Adrenal gland (tissue), 19 donors: ENCODE measurements around the gene CARD19. TPM values are rescaled to one million over a fixed set of nuclear protein-coding genes. Genes with fewer than 3 reads are reported as not detected.
A peak's percentile ranks its signal among the peaks of the same experiment; 100 is the strongest.

Experiments
- DNase-seq, 7 donors: peaks; one replicate each; pipeline ENCODE4 v3.0.0-alpha.2; 2019 to 2020
- H3K27ac ChIP-seq, 5 donors: fragments of 200-600 bp; sonication (generic) in 4 of 5; 1 replicate in 3 of 5; 2 replicates in 2 of 5; pipeline versions ENCODE4 v1.5.1 to v1.8.0; 2016 to 2020; ENCODE audit warnings: mild to moderate bottlenecking in 1 of 5
- H3K27me3 ChIP-seq: fragments of 200-600 bp; 2 replicates; pipeline ENCODE4 v1.8.0; 2021
- H3K36me3 ChIP-seq, 2 donors: fragments of 200-600 bp; replicated peaks in 1 of 2; 1 replicate in 1 of 2; 2 replicates in 1 of 2; pipeline versions ENCODE4 v1.5.1 to v1.8.0; 2018 to 2022
- H3K4me1 ChIP-seq, 2 donors: fragments of 200-600 bp; replicated peaks in 1 of 2; 1 replicate in 1 of 2; 2 replicates in 1 of 2; pipeline versions ENCODE4 v1.5.1 to v1.8.0; 2018 to 2021
- H3K4me3 ChIP-seq, 4 donors: fragments of 200-600 bp; sonication (generic) in 3 of 4; one replicate each; pipeline ENCODE4 v1.5.1; 2016 to 2018
- H3K9me3 ChIP-seq, 3 donors: fragments of 200-600 bp; sonication (generic) in 1 of 3; replicated peaks in 1 of 3; 1 replicate in 2 of 3; 2 replicates in 1 of 3; pipeline versions ENCODE4 v1.5.1 to v1.8.0; 2016 to 2021
- POLR2A ChIP-seq, 2 donors: fragments of 450-650 bp; IDR thresholded peaks; one replicate each; pipeline ENCODE4 v1.6.1; 2017; ENCODE audit warnings: antibody characterized with exemption in 2 of 2, mild to moderate bottlenecking in 2 of 2, moderate library complexity in 1 of 2
- WGBS, 4 donors: extraction: QIAGEN DNeasy Blood & Tissue Kit in 2 of 4; methylation state at CpG; one replicate each; pipeline versions ENCODE4 v1.1.5 to v1.1.7; 2013 to 2017; 5-methylcytosine and 5-hydroxymethylcytosine counted together
- intact Hi-C, 2 donors: fragments of 100-400 bp; cut with DNase I; formaldehyde crosslinking; loops; one replicate each; pipeline versions ENCODE4 v1.14.1 to v1.15.0; 2022 to 2023
- long read RNA-seq, 10 donors: library from polyadenylated mRNA in 3 of 10; unstranded in 2 of 10; stranded (forward) in 1 of 10; transcript quantifications; one replicate each; pipeline ENCODE4 v2.0.0 and lab custom pipeline, GENCODE V29; 2021 to 2026
- polyA plus RNA-seq, 3 donors: library from polyadenylated mRNA; stranded (reverse); fragments of 200-250 nt in 2 of 3; fragments of 350-450 nt in 1 of 3; fragmentation: Illumina TruSeq in 1 of 3; extraction: RNeasy Lipid Tissue Mini Kit (QIAGEN cat#74804) in 1 of 3; gene quantifications; one replicate each; pipeline ENCODE4 v1.2.3, GENCODE V29; 2013 to 2014
- total RNA-seq, 9 donors: library from RNA; depleted of rRNA in 4 of 9; stranded (reverse); fragments of >200 nt in 4 of 9; fragments of 120-200 nt in 1 of 9; fragmentation: NEBNext Ultra II Directional in 1 of 9; extraction: Animal tissue kit (Norgen Biotek cat#: 25700) in 1 of 9; gene quantifications; one replicate each; pipeline versions ENCODE4 v1.1.0 to v1.2.4, GENCODE V29; 2013 to 2023
- TF ChIP-seq, protein P1 (sequence below), 6 experiments: fragments of 450-650 bp in 4 of 6; fragments of 200-600 bp in 2 of 6; sonication (generic) in 1 of 6; IDR thresholded peaks; 1 replicate in 5 of 6; 2 replicates in 1 of 6; pipeline versions ENCODE4 v1.5.1 to v1.8.0; 2016 to 2021; ENCODE audit warnings: antibody characterized with exemption in 6 of 6, mild to moderate bottlenecking in 2 of 6, moderate library complexity in 1 of 6
- donor health status: healthy with polysubstance abuse.
- donor health status: Bipolar disorder and iron deficiency.
- donor health status: DM: yes; HTN: yes; CAD: no.
- donor health status: DM: no; HTN: no; CAD: no.
- donor health status: DM: no; HTN: no; CAD: no.
- donor health status: DM: yes; HTN: yes; CAD: no.

The CARD19 gene, protein sequence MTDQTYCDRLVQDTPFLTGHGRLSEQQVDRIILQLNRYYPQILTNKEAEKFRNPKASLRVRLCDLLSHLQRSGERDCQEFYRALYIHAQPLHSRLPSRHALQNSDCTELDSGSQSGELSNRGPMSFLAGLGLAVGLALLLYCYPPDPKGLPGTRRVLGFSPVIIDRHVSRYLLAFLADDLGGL
- total RNA-seq = 10 to 100 TPM; 29.7 to 75.0 (median 39.9) TPM
- polyA plus RNA-seq = 10 to 100 TPM; 10.7 to 69.1 (median 68.4) TPM
- long read RNA-seq, donor 1, transcript CARD19-207 (6 exons, 759 nt) = minor isoform, 7 of 24 reads
- long read RNA-seq, donor 1, transcript CARD19-201 (6 exons, 855 nt) = major isoform, 11 of 24 reads
- long read RNA-seq, donor 1, partial matches to known transcripts = 0 of 24 reads
- long read RNA-seq, donor 1, other reads (novel, unspliced or antisense) = 0 of 24 reads
- long read RNA-seq, donor 2, partial matches to known transcripts = 35 of 48 reads
- long read RNA-seq, donor 2, other reads (novel, unspliced or antisense) = 0 of 48 reads
- long read RNA-seq, donor 3, transcript CARD19-201 (6 exons, 855 nt) = major isoform, 7 of 14 reads
- long read RNA-seq, donor 3, partial matches to known transcripts = 0 of 14 reads
- long read RNA-seq, donor 3, other reads (novel, unspliced or antisense) = 0 of 14 reads
- long read RNA-seq, donor 4, transcript CARD19-207 (6 exons, 759 nt) = minor isoform, 6 of 24 reads
- long read RNA-seq, donor 4, transcript CARD19-201 (6 exons, 855 nt) = major isoform, 10 of 24 reads
- long read RNA-seq, donor 4, partial matches to known transcripts = 4 of 24 reads
- long read RNA-seq, donor 4, other reads (novel, unspliced or antisense) = 3 of 24 reads
- long read RNA-seq, donor 5, transcript CARD19-201 (6 exons, 855 nt) = minor isoform, 13 of 53 reads
- long read RNA-seq, donor 5, transcript CARD19-207 (6 exons, 759 nt) = major isoform, 24 of 53 reads
- long read RNA-seq, donor 5, partial matches to known transcripts = 1 of 53 reads
- long read RNA-seq, donor 5, other reads (novel, unspliced or antisense) = 12 of 53 reads
- long read RNA-seq, donor 6, transcript CARD19-201 (6 exons, 855 nt) = major isoform, 6 of 18 reads
- long read RNA-seq, donor 6, transcript CARD19-207 (6 exons, 759 nt) = major isoform, 6 of 18 reads
- long read RNA-seq, donor 6, partial matches to known transcripts = 1 of 18 reads
- long read RNA-seq, donor 6, other reads (novel, unspliced or antisense) = 2 of 18 reads
- long read RNA-seq, donor 7, partial matches to known transcripts = 0 of 12 reads
- long read RNA-seq, donor 7, other reads (novel, unspliced or antisense) = 0 of 12 reads
- long read RNA-seq, donor 8, transcript CARD19-207 (6 exons, 759 nt) = major isoform, 8 of 13 reads
- long read RNA-seq, donor 8, partial matches to known transcripts = 0 of 13 reads
- long read RNA-seq, donor 8, other reads (novel, unspliced or antisense) = 0 of 13 reads
- long read RNA-seq, donor 9, transcript CARD19-207 (6 exons, 759 nt) = major isoform, 6 of 16 reads
- long read RNA-seq, donor 9, partial matches to known transcripts = 0 of 16 reads
- long read RNA-seq, donor 9, other reads (novel, unspliced or antisense) = 0 of 16 reads
- long read RNA-seq, donor 10, transcript CARD19-201 (6 exons, 855 nt) = major isoform, 6 of 11 reads
- long read RNA-seq, donor 10, partial matches to known transcripts = 0 of 11 reads
- long read RNA-seq, donor 10, other reads (novel, unspliced or antisense) = 0 of 11 reads

DNA sequence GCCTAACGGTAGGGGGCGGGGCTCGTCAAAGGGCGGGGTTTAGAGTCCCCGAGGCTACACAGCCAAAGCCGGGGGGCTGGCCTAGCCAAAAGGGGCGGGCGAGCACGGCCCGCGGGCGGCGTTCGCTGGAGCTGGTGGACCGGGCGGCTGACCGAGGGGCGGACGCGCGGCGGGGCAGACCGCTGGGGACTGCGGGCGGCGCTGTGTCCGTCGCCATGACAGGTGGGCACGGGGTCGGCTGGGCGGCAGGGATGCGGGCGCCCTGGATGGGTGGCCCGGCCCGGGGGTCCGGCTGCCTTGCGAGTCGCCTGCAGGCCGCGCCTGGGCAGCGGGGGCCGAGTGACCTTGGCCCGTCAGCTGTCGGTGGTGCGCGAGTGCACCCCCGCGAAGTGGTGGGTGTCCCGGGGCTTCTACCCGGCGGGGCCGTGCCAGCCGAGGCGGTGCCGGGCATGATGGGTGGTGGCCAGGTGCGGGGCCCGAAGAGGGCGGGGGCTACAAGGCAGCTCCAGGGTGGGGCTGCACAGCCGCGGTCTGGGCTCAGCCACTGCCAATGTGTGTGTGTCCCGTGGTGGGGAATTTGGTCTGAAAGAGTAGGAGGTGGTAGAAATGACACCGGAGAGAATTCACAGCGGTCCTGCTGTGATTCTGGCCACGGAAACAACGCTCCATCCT is at the start of gene CARD19:
Gene CARD19 (plus strand): TSS at position 87 of the 672 bp plus-strand sequence. CDS start 129 bp downstream, at position 216.
- Histone ChIP-seq H3K4me3 (peak within 1 kb of the TSS; percentile 33 to 75 (median 56)), H3K9me3 (peaks cover 0 to 2% (median 0%) of the 10 kb centered on the region in 3 donors), H3K27me3 (no peaks in the 10 kb centered on the region), H3K4me1 (peaks cover 45 to 60% of the 10 kb centered on the region in 2 donors), H3K27ac (peak within 1 kb of the TSS; percentile 88 to 98 (median 94)), H3K36me3 (no peaks in the 10 kb centered on the region)
- TF ChIP-seq POLR2A (IDR thresholded peaks at IDR 0.05) = peak; percentile 92 to 97
- TF ChIP-seq, protein P1, sequence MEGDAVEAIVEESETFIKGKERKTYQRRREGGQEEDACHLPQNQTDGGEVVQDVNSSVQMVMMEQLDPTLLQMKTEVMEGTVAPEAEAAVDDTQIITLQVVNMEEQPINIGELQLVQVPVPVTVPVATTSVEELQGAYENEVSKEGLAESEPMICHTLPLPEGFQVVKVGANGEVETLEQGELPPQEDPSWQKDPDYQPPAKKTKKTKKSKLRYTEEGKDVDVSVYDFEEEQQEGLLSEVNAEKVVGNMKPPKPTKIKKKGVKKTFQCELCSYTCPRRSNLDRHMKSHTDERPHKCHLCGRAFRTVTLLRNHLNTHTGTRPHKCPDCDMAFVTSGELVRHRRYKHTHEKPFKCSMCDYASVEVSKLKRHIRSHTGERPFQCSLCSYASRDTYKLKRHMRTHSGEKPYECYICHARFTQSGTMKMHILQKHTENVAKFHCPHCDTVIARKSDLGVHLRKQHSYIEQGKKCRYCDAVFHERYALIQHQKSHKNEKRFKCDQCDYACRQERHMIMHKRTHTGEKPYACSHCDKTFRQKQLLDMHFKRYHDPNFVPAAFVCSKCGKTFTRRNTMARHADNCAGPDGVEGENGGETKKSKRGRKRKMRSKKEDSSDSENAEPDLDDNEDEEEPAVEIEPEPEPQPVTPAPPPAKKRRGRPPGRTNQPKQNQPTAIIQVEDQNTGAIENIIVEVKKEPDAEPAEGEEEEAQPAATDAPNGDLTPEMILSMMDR (IDR thresholded peaks at IDR 0.05) = peak in 1 of 6 experiments; percentile 15
- intact Hi-C loops = no loop called here
- 0 to 1% (median 1%) methylated on average over 3 to 65 of the region's 65 CpGs for WGBS, 4 donors
- DNase-seq = peak in 6 of 7 donors; percentile 63 to 80 (median 69)

GRCh38 chr9:93048566-93049448 is 47.2 kb upstream of the CARD19 start:
- no peak overlapping the region for H3K27ac ChIP-seq
- H3K4me3 ChIP-seq = no peak overlapping the region
- no peaks in the 10 kb centered on the region for H3K27me3 ChIP-seq
- 89 to 95% (median 94%) methylated on average over 8 of the region's 8 CpGs for WGBS, 4 donors
- DNase-seq = no peak
- intact Hi-C loops = no loop called here
- H3K4me1 ChIP-seq = peaks cover 0 to 8% of the 10 kb centered on the region in 2 donors
- H3K36me3 ChIP-seq = no peaks in the 10 kb centered on the region
- TF ChIP-seq, protein P1 (IDR thresholded peaks at IDR 0.05) = no peak
- TF ChIP-seq POLR2A (IDR thresholded peaks at IDR 0.05) = no peak
- no peaks in the 10 kb centered on the region for H3K9me3 ChIP-seq

DNA sequence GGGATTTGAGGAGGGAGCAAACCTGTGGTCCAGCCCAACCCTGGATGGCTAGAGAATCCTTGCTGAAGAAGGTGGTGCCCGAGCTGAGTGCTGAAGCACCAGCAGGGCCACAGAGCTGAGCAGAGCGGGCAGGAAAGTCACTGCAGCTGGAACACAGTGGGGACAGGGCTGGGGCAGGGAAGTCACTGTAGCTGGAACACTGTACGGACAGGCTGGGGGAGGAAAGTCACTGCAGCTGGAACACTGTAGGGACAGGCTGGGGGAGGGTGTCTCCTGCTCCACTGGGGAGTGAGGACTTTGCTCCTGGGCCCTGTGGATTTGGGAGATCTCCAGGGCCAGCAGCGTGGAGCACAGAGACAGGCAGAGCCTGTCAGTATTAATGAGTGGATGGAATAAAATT is 46.5 kb upstream of the CARD19 start:
- WGBS, 4 donors = 80 to 100% (median 91%) methylated on average over 4 of the region's 4 CpGs
- no peak for DNase-seq
- intact Hi-C loops = no loop called here

More for the DNA sequence above, 46.5 kb upstream of the CARD19 start:
- Histone ChIP-seq H3K4me3 (no peak overlapping the region), H3K9me3 (no peaks in the 10 kb centered on the region), H3K36me3 (no peaks in the 10 kb centered on the region), H3K4me1 (peaks cover 0 to 8% of the 10 kb centered on the region in 2 donors), H3K27me3 (no peaks in the 10 kb centered on the region), H3K27ac (no peak overlapping the region)
- TF ChIP-seq POLR2A (IDR thresholded peaks at IDR 0.05) = no peak
- TF ChIP-seq, protein P1 (IDR thresholded peaks at IDR 0.05) = no peak
